ENCODE results near the gene LRRC4B.

GRCh38 chr19:50567882-50568727 is at the start of gene LRRC4B:
- TF ChIP-seq CTCF (IDR thresholded peaks at IDR 0.05), result no peak
- no peak for TF ChIP-seq POLR2A (IDR thresholded peaks at IDR 0.05)

All from lower leg skin (tissue), 3 donors.